ENCODE measurements around the gene SLC27A6.

The SLC27A6 gene

GRCh38 chr5:129065721-129066120 lies 100.4 kb downstream of the SLC27A6 start:
- no peak for DNase-seq

GRCh38 chr5:129067745-129068144 lies 102.5 kb downstream of the SLC27A6 start:
- no peak for DNase-seq

GRCh38 chr5:129069292-129069691 lies 104.0 kb downstream of the SLC27A6 start:
- no peak for DNase-seq

- no peak for DNase-seq
Observed at GRCh38 chr5:129073111-129073510, 107.8 kb downstream of the SLC27A6 start.

- DNase-seq, result no peak
Observed at GRCh38 chr5:129074903-129075302, 109.6 kb downstream of the SLC27A6 start.

GRCh38 chr5:129077433-129078075 lies 112.3 kb downstream of the SLC27A6 start:
- DNase-seq, result no peak

- no peak for DNase-seq
Observed at GRCh38 chr5:129078247-129078646, 113.0 kb downstream of the SLC27A6 start.

GRCh38 chr5:129078660-129079059 lies 113.4 kb downstream of the SLC27A6 start:
- no peak for DNase-seq

- no peak for DNase-seq
Observed at GRCh38 chr5:129079496-129079895, 114.2 kb downstream of the SLC27A6 start.

GRCh38 chr5:129080766-129081165 lies 115.5 kb downstream of the SLC27A6 start:
- DNase-seq, result no peak

- DNase-seq, result no peak
Observed at GRCh38 chr5:129082225-129083136, 117.2 kb downstream of the SLC27A6 start.
